Activated CD8-positive, alpha-beta T cell treated with anti-CD3 and anti-CD28 coated beads for 36 hours (primary cell): ENCODE measurements around the gene CEP104. TPM values are rescaled to one million over a fixed set of nuclear protein-coding genes. Genes with fewer than 3 reads are reported as not detected.

Experiments used
- ATAC-seq: fragments of 200-7000 bp; cut with Tn5 transposase; one replicate; pipeline ENCODE4 v1.10.0; 2021; ENCODE audit warnings: mild to moderate bottlenecking, moderate library complexity
- CTCF ChIA-PET: fragments of 350-600 bp; sonication (Branson Sonifier 250); formaldehyde crosslinking; loops from one replicate; lab custom pipeline; 2021; ENCODE audit warnings: antibody characterized with exemption; lab: Charles Lee
- POLR2A ChIA-PET: fragments of 350-600 bp; sonication (Branson Sonifier 250); formaldehyde crosslinking; loops from one replicate; lab custom pipeline; 2021; ENCODE audit warnings: antibody characterized with exemption; lab: Charles Lee
- DNase-seq: peaks from one replicate; pipeline ENCODE4 v3.0.0-alpha.2; 2020
- H3K27ac Mint-ChIP-seq: one replicate; pipeline ENCODE4 v1.8.0; 2021; ENCODE audit warnings: mild to moderate bottlenecking, mixed read lengths
- H3K27me3 Mint-ChIP-seq: one replicate; pipeline ENCODE4 v1.8.0; 2021; ENCODE audit warnings: mixed read lengths
- H3K36me3 Mint-ChIP-seq: one replicate; pipeline ENCODE4 v1.8.0; 2021; ENCODE audit warnings: low read depth, mixed read lengths
- H3K4me1 Mint-ChIP-seq: one replicate; pipeline ENCODE4 v1.8.0; 2021; ENCODE audit warnings: low read depth, mixed read lengths
- H3K4me3 Mint-ChIP-seq: one replicate; pipeline ENCODE4 v1.8.0; 2021; ENCODE audit warnings: mild to moderate bottlenecking, moderate library complexity, mixed read lengths
- H3K9me3 Mint-ChIP-seq: one replicate; pipeline ENCODE4 v1.8.0; 2021; ENCODE audit warnings: mixed read lengths
- CTCF ChIP-seq: fragments of 200-600 bp; IDR thresholded peaks from one replicate; pipeline ENCODE4 v1.8.0; 2022; ENCODE audit warnings: antibody characterized with exemption, mild to moderate bottlenecking
- intact Hi-C: fragments of 100-400 bp; cut with micrococcal nuclease; formaldehyde crosslinking; loops from one replicate; pipeline ENCODE4 v1.10.0; 2022
- total RNA-seq, 2 experiments: library from RNA; stranded (reverse); gene quantifications; one replicate each; pipeline ENCODE4 v1.2.3, GENCODE V29; 2021

The CEP104 gene
- total RNA-seq, 2 experiments from 2014 or later = 29.3 to 29.8 TPM

DNA sequence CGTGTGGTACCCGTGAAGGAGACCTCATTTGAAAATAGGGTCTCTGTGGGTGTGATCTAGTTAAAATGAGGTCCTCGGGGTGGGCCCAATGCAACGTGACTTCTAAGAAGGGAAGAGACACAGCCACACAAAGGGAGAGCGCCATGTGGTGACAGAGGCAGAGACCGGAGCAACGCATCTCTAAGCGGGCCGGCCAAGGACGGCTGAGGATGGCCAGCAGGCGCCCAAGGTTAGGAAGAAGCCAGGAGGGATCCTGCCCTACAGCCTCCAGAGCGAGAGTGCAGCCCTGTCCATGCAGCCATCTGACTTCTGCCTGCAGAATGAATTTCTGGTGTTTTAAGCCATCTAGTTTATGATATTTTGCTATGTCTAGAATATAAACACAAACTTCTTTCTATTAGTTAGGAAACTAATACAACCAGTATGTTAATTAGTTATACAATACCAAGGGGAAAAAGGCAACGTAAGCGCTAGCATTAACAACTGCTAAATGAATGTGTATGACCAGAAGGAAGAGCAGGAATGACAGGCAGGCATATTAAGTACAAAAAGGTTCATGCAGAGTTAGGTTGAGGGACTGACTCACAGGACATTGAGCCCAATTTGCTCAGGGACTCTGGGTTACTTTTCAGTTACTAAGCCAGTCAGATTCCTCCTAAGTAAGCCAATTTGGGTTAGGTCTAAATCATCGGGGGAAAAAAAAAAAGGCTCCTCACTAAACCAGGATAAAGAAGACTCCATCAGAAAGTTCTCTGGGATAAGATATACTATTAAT lies 4.1 kb downstream of the CEP104 start:
- DNase-seq = no peak
- no peak for TF ChIP-seq CTCF
- peaks cover 4% of the 10 kb centered on the region for H3K36me3 Mint-ChIP-seq
- no peak for ATAC-seq
- ChIA-PET CTCF (interaction anchor here (1.3 kb wide), 1 partner anchor 11 kb away, joined by 3 read pairs; no protein-coding TSS in a partner anchor), POLR2A (no interaction called here)
- H3K27me3 Mint-ChIP-seq = no peaks in the 10 kb centered on the region
- no peak overlapping the region for H3K4me3 Mint-ChIP-seq
- H3K4me1 Mint-ChIP-seq = peaks cover 22% of the 10 kb centered on the region
- no peaks in the 10 kb centered on the region for H3K9me3 Mint-ChIP-seq
- intact Hi-C loops = no loop called here
- no peak overlapping the region for H3K27ac Mint-ChIP-seq

- intact Hi-C loops = no loop called here
- POLR2A ChIA-PET = no interaction called here
Measured at GRCh38 chr1:3852091-3852490, 4.9 kb downstream of the CEP104 start.

GRCh38 chr1:3851292-3851691 lies 5.7 kb downstream of the CEP104 start:
- H3K9me3 Mint-ChIP-seq = no peaks in the 10 kb centered on the region
- POLR2A ChIA-PET = no interaction called here
- no peak for ATAC-seq
- peaks cover 6% of the 10 kb centered on the region for H3K36me3 Mint-ChIP-seq
- H3K4me1 Mint-ChIP-seq = peaks cover 22% of the 10 kb centered on the region
- H3K4me3 Mint-ChIP-seq = no peak overlapping the region
- no peaks in the 10 kb centered on the region for H3K27me3 Mint-ChIP-seq
- CTCF ChIA-PET = interaction anchor here (1.3 kb wide), 1 partner anchor 9 kb away, joined by 3 read pairs; no protein-coding TSS in a partner anchor
- intact Hi-C loops = no loop called here
- TF ChIP-seq CTCF = no peak
- H3K27ac Mint-ChIP-seq = no peak overlapping the region
- DNase-seq = no peak

More at GRCh38 chr1:3852091-3852490, 4.9 kb downstream of the CEP104 start:
- Mint-ChIP-seq H3K4me1 (peaks cover 22% of the 10 kb centered on the region), H3K36me3 (peaks cover 6% of the 10 kb centered on the region), H3K4me3 (no peak overlapping the region), H3K9me3 (no peaks in the 10 kb centered on the region), H3K27me3 (no peaks in the 10 kb centered on the region), H3K27ac (no peak overlapping the region)
- CTCF ChIA-PET = interaction anchor here (1.3 kb wide), 1 partner anchor 10 kb away, joined by 3 read pairs; no protein-coding TSS in a partner anchor
- no peak for ATAC-seq
- DNase-seq = no peak
- no peak for TF ChIP-seq CTCF

GRCh38 chr1:3850857-3851256 lies 6.2 kb downstream of the CEP104 start:
- Mint-ChIP-seq H3K27ac (no peak overlapping the region), H3K4me1 (peaks cover 20% of the 10 kb centered on the region), H3K4me3 (no peak overlapping the region), H3K36me3 (peaks cover 6% of the 10 kb centered on the region), H3K27me3 (no peaks in the 10 kb centered on the region), H3K9me3 (no peaks in the 10 kb centered on the region)
- DNase-seq (no peak), ATAC-seq (no peak)
- intact Hi-C loops = no loop called here
- POLR2A ChIA-PET = no interaction called here
- CTCF ChIA-PET = no interaction called here
- no peak for TF ChIP-seq CTCF

DNA sequence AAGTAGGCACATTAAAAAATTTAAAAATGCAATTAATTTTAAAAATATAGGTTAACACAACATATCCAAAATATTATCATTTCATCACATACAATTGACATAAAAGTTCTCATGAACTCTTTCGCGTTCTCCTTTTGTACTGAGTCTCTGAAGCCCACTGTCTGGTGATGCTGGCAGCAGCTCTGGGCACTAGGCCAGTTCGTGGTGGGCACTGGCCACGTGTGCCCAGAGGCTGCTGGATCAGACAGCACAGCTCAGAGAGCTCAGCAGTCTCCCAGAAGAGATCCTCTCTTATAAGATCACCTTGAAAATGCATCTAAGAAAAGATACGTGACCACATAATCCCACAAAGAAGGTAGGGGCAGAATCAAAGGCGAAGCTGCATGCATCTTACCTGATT lies 9.9 kb downstream of the CEP104 start:
- no peaks in the 10 kb centered on the region for H3K9me3 Mint-ChIP-seq
- no peak for TF ChIP-seq CTCF
- DNase-seq (no peak), ATAC-seq (no peak)
- no peaks in the 10 kb centered on the region for H3K27me3 Mint-ChIP-seq
- no peaks in the 10 kb centered on the region for H3K4me1 Mint-ChIP-seq
- H3K27ac Mint-ChIP-seq = no peak overlapping the region
- no peak overlapping the region for H3K4me3 Mint-ChIP-seq
- intact Hi-C loops = no loop called here
- ChIA-PET POLR2A (no interaction called here), CTCF (interaction anchor here (1.5 kb wide), 1 partner anchor 71 kb away, joined by 4 read pairs; no protein-coding TSS in a partner anchor)
- peaks cover 12% of the 10 kb centered on the region for H3K36me3 Mint-ChIP-seq
